ENCODE measurements around the gene TMEM181.

The TMEM181 gene

GRCh38 chr6:158624684-158625682 lies 65.1 kb downstream of the TMEM181 start:
- H2AFZ ChIP-seq (ENCODE audit: low read length): no peak overlapping the region
- H3K4me3 ChIP-seq (ENCODE audit: low read length): no peak overlapping the region
- no peaks in the 10 kb centered on the region for H3K27me3 ChIP-seq (replicated peaks; ENCODE audit: insufficient read depth, low read length)
- H3K27ac ChIP-seq (ENCODE audit: low read length): no peak overlapping the region
- no peaks in the 10 kb centered on the region for H3K79me2 ChIP-seq (ENCODE audit: low read length)
- no peaks in the 10 kb centered on the region for H4K20me1 ChIP-seq (ENCODE audit: insufficient read depth, low read length)
- no peaks in the 10 kb centered on the region for H3K36me3 ChIP-seq (replicated peaks; ENCODE audit: insufficient read depth, low read length)
- no peak for DNase-seq
- TF ChIP-seq EZH2phosphoT487 (IDR thresholded peaks at IDR 0.05; ENCODE audit: low read length): no peak
- TF ChIP-seq, protein P1, sequence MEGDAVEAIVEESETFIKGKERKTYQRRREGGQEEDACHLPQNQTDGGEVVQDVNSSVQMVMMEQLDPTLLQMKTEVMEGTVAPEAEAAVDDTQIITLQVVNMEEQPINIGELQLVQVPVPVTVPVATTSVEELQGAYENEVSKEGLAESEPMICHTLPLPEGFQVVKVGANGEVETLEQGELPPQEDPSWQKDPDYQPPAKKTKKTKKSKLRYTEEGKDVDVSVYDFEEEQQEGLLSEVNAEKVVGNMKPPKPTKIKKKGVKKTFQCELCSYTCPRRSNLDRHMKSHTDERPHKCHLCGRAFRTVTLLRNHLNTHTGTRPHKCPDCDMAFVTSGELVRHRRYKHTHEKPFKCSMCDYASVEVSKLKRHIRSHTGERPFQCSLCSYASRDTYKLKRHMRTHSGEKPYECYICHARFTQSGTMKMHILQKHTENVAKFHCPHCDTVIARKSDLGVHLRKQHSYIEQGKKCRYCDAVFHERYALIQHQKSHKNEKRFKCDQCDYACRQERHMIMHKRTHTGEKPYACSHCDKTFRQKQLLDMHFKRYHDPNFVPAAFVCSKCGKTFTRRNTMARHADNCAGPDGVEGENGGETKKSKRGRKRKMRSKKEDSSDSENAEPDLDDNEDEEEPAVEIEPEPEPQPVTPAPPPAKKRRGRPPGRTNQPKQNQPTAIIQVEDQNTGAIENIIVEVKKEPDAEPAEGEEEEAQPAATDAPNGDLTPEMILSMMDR (IDR thresholded peaks at IDR 0.05; ENCODE audit: low read length): no peak
- TF ChIP-seq EZH2 (optimal IDR thresholded peaks at IDR 0.05; ENCODE audit: low read depth, low read length): no peak
- H3K4me1 ChIP-seq (ENCODE audit: low read length): no peaks in the 10 kb centered on the region
- no peak overlapping the region for H3K4me2 ChIP-seq (ENCODE audit: low read depth, low read length)
- no peaks in the 10 kb centered on the region for H3K9me2 ChIP-seq (replicated peaks; ENCODE audit: insufficient read depth, low read length)
- H3K9ac ChIP-seq (ENCODE audit: low read length): no peak overlapping the region
- H3F3A ChIP-seq (ENCODE audit: insufficient read depth, low read length): no peaks in the 10 kb centered on the region
- no peaks in the 10 kb centered on the region for H3K9me3 ChIP-seq (replicated peaks; ENCODE audit: insufficient read depth, low read length)

DNA sequence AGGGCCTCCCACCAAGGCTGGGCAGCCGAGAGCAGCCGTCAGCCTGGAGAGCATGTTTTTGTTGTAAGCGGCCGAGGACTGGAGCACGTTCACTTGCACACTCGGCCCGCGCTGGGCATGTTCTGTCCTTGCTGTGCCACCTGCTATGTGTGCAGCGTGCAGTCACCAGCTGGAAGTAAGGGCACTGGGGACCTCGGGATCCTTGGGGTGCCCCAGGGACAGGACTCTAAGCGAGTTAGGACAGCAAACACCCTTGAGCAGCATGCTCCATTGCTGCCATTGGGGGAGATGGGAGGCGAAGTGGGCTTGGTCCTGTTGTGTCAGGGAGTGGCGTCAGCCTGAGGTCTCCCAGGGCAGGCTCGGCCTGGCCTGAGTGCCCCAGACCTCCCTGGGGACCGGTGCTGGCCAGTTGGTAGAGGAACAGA lies 66.0 kb downstream of the TMEM181 start:
- Histone ChIP-seq H3K4me1 (ENCODE audit: low read length) (no peaks in the 10 kb centered on the region), H3K9me2 (replicated peaks; ENCODE audit: insufficient read depth, low read length) (no peaks in the 10 kb centered on the region), H3F3A (ENCODE audit: insufficient read depth, low read length) (no peaks in the 10 kb centered on the region), H3K27ac (ENCODE audit: low read length) (no peak overlapping the region), H3K4me2 (ENCODE audit: low read depth, low read length) (no peak overlapping the region), H4K20me1 (ENCODE audit: insufficient read depth, low read length) (no peaks in the 10 kb centered on the region), H3K9me3 (replicated peaks; ENCODE audit: insufficient read depth, low read length) (no peaks in the 10 kb centered on the region), H3K4me3 (ENCODE audit: low read length) (no peak overlapping the region), H2AFZ (ENCODE audit: low read length) (no peak overlapping the region), H3K36me3 (replicated peaks; ENCODE audit: insufficient read depth, low read length) (no peaks in the 10 kb centered on the region), H3K27me3 (replicated peaks; ENCODE audit: insufficient read depth, low read length) (no peaks in the 10 kb centered on the region), H3K9ac (ENCODE audit: low read length) (no peak overlapping the region), H3K79me2 (ENCODE audit: low read length) (no peaks in the 10 kb centered on the region)
- TF ChIP-seq, protein P1 (IDR thresholded peaks at IDR 0.05; ENCODE audit: low read length): no peak
- TF ChIP-seq EZH2phosphoT487 (IDR thresholded peaks at IDR 0.05; ENCODE audit: low read length): no peak
- no peak for TF ChIP-seq EZH2 (optimal IDR thresholded peaks at IDR 0.05; ENCODE audit: low read depth, low read length)
- DNase-seq: no peak

- Histone ChIP-seq H3F3A (ENCODE audit: insufficient read depth, low read length) (no peaks in the 10 kb centered on the region), H2AFZ (ENCODE audit: low read length) (no peak overlapping the region), H3K9ac (ENCODE audit: low read length) (no peak overlapping the region), H4K20me1 (ENCODE audit: insufficient read depth, low read length) (no peaks in the 10 kb centered on the region), H3K36me3 (replicated peaks; ENCODE audit: insufficient read depth, low read length) (no peaks in the 10 kb centered on the region), H3K4me3 (ENCODE audit: low read length) (no peak overlapping the region), H3K27ac (ENCODE audit: low read length) (no peak overlapping the region), H3K4me1 (ENCODE audit: low read length) (no peaks in the 10 kb centered on the region), H3K9me3 (replicated peaks; ENCODE audit: insufficient read depth, low read length) (no peaks in the 10 kb centered on the region), H3K79me2 (ENCODE audit: low read length) (no peaks in the 10 kb centered on the region), H3K9me2 (replicated peaks; ENCODE audit: insufficient read depth, low read length) (no peaks in the 10 kb centered on the region), H3K27me3 (replicated peaks; ENCODE audit: insufficient read depth, low read length) (no peaks in the 10 kb centered on the region), H3K4me2 (ENCODE audit: low read depth, low read length) (no peak overlapping the region)
- TF ChIP-seq, protein P1 (IDR thresholded peaks at IDR 0.05; ENCODE audit: low read length): no peak
- no peak for TF ChIP-seq EZH2phosphoT487 (IDR thresholded peaks at IDR 0.05; ENCODE audit: low read length)
- no peak for TF ChIP-seq EZH2 (optimal IDR thresholded peaks at IDR 0.05; ENCODE audit: low read depth, low read length)
- DNase-seq: no peak
Observed at GRCh38 chr6:158626360-158627167, 66.7 kb downstream of the TMEM181 start.

Data from MM.1S (cell line).